ENCODE data around the gene GLI3.

DNA sequence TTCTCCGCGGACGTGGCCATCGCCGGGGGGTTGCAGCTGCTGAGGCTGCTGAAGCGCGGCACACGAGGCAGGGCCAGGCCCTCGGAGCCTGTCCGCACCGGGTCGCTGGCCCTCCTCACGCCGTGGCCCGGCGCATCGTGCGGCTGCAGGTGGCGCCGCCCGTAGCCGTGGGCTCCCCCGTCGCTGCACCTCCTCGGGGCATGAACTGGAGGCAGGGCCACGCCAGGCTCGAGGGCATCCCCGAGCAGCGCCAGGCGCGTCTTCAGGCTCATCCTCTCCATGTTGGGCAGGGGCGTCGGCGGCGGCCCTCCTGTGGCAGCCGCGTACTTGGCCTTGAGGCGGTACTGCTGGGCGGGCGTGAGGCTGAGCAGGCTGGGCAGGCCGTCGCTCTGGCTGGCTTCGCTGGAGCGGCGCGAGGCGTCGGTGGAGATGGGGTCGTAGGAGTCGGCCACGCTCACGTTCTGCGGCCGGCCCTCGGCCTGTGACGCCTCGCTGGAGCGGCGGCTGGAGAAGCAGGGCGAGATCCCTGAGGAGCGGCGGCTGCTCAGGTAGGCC, 271.0 kb downstream of the GLI3 start:
- TF ChIP-seq, protein P1, sequence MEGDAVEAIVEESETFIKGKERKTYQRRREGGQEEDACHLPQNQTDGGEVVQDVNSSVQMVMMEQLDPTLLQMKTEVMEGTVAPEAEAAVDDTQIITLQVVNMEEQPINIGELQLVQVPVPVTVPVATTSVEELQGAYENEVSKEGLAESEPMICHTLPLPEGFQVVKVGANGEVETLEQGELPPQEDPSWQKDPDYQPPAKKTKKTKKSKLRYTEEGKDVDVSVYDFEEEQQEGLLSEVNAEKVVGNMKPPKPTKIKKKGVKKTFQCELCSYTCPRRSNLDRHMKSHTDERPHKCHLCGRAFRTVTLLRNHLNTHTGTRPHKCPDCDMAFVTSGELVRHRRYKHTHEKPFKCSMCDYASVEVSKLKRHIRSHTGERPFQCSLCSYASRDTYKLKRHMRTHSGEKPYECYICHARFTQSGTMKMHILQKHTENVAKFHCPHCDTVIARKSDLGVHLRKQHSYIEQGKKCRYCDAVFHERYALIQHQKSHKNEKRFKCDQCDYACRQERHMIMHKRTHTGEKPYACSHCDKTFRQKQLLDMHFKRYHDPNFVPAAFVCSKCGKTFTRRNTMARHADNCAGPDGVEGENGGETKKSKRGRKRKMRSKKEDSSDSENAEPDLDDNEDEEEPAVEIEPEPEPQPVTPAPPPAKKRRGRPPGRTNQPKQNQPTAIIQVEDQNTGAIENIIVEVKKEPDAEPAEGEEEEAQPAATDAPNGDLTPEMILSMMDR (IDR thresholded peaks at IDR 0.05; ENCODE audit: borderline replicate concordance, extremely low read depth, low read length, poor library complexity, severe bottlenecking): no peak
- no peak for TF ChIP-seq EZH2 (IDR thresholded peaks at IDR 0.05; ENCODE audit: borderline replicate concordance, low read depth, low read length, severe bottlenecking)

All from DND-41 (cell line).